Measurements from ENCODE around the gene TIMM44. TPM values are rescaled to one million over a fixed set of nuclear protein-coding genes. Genes with fewer than 3 reads are reported as not detected.

Gene TIMM44
- total RNA-seq, 2 donors from 2014 or later, result 20.5 to 73.8 TPM

- Histone ChIP-seq H3K4me3 (no peak overlapping the region), H3K4me1 (no peaks in the 10 kb centered on the region), H3K9me3 (no peaks in the 10 kb centered on the region), H3K36me3 (replicated peaks in 1 of 2; ENCODE audit: insufficient read depth in 1 of 2, low read depth in 2 of 2) (peaks cover 5 to 28% of the 10 kb centered on the region in 2 donors), H3K27ac (no peak overlapping the region), H3K27me3 (no peaks in the 10 kb centered on the region)
- 90 to 92% methylated on average over 38 to 54 of the region's 55 CpGs for WGBS, 2 donors
- intact Hi-C loops (cut with DNase I), result no loop called here
- no peak for TF ChIP-seq POLR2A (IDR thresholded peaks at IDR 0.05)
- TF ChIP-seq CTCF (IDR thresholded peaks at IDR 0.05), result no peak
- DNase-seq, result no peak
- ATAC-seq, result no peak
Observed at GRCh38 chr19:7933828-7934725, 9.4 kb downstream of the TIMM44 start.

GRCh38 chr19:7933411-7933810, 10.1 kb downstream of the TIMM44 start:
- Histone ChIP-seq H3K36me3 (replicated peaks in 1 of 2; ENCODE audit: insufficient read depth in 1 of 2, low read depth in 2 of 2) (peaks cover 5 to 28% of the 10 kb centered on the region in 2 donors), H3K27me3 (no peaks in the 10 kb centered on the region), H3K27ac (no peak overlapping the region), H3K4me3 (no peak overlapping the region), H3K4me1 (peaks cover 2% of the 10 kb centered on the region), H3K9me3 (no peaks in the 10 kb centered on the region)
- ATAC-seq, result no peak
- intact Hi-C loops (cut with DNase I), result no loop called here
- TF ChIP-seq POLR2A (IDR thresholded peaks at IDR 0.05) (no peak), CTCF (IDR thresholded peaks at IDR 0.05) (no peak)
- WGBS, 2 donors, result 81 to 90% methylated on average over 5 to 13 of the region's 14 CpGs
- DNase-seq, result no peak

GRCh38 chr19:7932930-7933300, 10.6 kb downstream of the TIMM44 start:
- Histone ChIP-seq H3K4me1 (peaks cover 7% of the 10 kb centered on the region), H3K9me3 (no peaks in the 10 kb centered on the region), H3K27ac (no peak overlapping the region), H3K36me3 (replicated peaks in 1 of 2; ENCODE audit: insufficient read depth in 1 of 2, low read depth in 2 of 2) (peaks cover 5 to 28% of the 10 kb centered on the region in 2 donors), H3K27me3 (no peaks in the 10 kb centered on the region), H3K4me3 (no peak overlapping the region)
- intact Hi-C loops (cut with DNase I), result no loop called here
- TF ChIP-seq POLR2A (IDR thresholded peaks at IDR 0.05) (no peak), CTCF (IDR thresholded peaks at IDR 0.05) (no peak)
- no peak for ATAC-seq
- WGBS, 2 donors, result 84 to 93% methylated on average over 3 to 10 of the region's 10 CpGs
- no peak for DNase-seq

GRCh38 chr19:7932276-7932929, 11.1 kb downstream of the TIMM44 start:
- Histone ChIP-seq H3K36me3 (replicated peaks in 1 of 2; ENCODE audit: insufficient read depth in 1 of 2, low read depth in 2 of 2) (peaks cover 5 to 26% of the 10 kb centered on the region in 2 donors), H3K27me3 (no peaks in the 10 kb centered on the region), H3K27ac (no peak overlapping the region), H3K4me3 (no peak overlapping the region), H3K9me3 (no peaks in the 10 kb centered on the region), H3K4me1 (peaks cover 9% of the 10 kb centered on the region)
- TF ChIP-seq POLR2A (IDR thresholded peaks at IDR 0.05), result no peak
- no peak for TF ChIP-seq CTCF (IDR thresholded peaks at IDR 0.05)
- intact Hi-C loops (cut with DNase I), result no loop called here
- WGBS, 2 donors, result 91 to 94% methylated on average over 16 to 31 of the region's 32 CpGs
- DNase-seq (no peak), ATAC-seq (no peak)
